D721Med (cell line): ENCODE results near the gene H3-3A.

Experiments used
- DNase-seq: peaks from one replicate; pipeline ENCODE4 v3.0.0; 2011; ENCODE audit warnings: low spot score; ENCODE audit not compliant: insufficient read length
- FAIRE-seq: peaks from 2 replicates; lab custom pipeline; 2011; peaks lifted over from hg19 to GRCh38; lab: Jason Lieb, UNC
- TF ChIP-seq, protein P1 (sequence below): IDR thresholded peaks from 2 replicates; pipeline ENCODE4 v1.5.1; 2012; ENCODE audit warnings: mild to moderate bottlenecking, control low read depth; ENCODE audit not compliant: insufficient read depth; ENCODE audit errors: missing control alignments

Gene H3-3A

DNA sequence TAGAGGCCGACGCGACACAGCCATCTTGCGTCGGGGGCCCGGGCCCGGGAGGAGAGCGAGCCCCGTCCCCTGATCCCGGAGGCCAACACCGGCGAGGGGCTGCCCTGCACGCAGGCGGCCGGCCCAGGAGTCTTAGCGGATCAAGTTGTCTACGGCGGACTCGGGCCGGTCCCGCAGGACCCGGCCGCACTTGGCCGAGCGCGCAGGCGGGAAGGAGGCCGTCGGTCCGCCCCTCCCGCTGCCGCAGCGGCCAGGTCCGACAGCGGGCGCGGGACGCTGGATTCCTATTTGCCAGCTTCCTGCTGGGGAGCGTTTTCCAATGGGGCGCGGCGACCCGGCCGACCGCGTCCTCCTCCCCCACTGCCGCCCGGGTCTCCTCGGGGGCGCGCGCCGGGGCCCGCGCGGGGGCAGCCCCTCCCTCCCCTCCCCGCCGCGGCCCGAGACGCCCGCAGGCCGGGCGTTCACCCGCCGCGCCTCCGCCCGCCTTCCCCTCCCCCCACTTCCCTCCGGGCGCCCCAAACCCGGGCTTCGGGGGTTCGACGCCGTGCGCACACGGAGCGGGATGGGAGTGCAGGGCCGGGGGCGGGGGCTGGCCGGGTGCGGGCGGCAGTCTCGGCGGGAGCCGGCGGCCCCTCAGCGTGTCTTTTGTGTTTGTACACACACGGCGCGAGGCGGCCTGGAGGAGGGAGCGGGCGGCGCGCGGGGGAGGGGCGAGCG is 517 bp upstream of the H3-3A start:
- TF ChIP-seq, protein P1, sequence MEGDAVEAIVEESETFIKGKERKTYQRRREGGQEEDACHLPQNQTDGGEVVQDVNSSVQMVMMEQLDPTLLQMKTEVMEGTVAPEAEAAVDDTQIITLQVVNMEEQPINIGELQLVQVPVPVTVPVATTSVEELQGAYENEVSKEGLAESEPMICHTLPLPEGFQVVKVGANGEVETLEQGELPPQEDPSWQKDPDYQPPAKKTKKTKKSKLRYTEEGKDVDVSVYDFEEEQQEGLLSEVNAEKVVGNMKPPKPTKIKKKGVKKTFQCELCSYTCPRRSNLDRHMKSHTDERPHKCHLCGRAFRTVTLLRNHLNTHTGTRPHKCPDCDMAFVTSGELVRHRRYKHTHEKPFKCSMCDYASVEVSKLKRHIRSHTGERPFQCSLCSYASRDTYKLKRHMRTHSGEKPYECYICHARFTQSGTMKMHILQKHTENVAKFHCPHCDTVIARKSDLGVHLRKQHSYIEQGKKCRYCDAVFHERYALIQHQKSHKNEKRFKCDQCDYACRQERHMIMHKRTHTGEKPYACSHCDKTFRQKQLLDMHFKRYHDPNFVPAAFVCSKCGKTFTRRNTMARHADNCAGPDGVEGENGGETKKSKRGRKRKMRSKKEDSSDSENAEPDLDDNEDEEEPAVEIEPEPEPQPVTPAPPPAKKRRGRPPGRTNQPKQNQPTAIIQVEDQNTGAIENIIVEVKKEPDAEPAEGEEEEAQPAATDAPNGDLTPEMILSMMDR, result no peak
- FAIRE-seq (no peak), DNase-seq (no peak)

DNA sequence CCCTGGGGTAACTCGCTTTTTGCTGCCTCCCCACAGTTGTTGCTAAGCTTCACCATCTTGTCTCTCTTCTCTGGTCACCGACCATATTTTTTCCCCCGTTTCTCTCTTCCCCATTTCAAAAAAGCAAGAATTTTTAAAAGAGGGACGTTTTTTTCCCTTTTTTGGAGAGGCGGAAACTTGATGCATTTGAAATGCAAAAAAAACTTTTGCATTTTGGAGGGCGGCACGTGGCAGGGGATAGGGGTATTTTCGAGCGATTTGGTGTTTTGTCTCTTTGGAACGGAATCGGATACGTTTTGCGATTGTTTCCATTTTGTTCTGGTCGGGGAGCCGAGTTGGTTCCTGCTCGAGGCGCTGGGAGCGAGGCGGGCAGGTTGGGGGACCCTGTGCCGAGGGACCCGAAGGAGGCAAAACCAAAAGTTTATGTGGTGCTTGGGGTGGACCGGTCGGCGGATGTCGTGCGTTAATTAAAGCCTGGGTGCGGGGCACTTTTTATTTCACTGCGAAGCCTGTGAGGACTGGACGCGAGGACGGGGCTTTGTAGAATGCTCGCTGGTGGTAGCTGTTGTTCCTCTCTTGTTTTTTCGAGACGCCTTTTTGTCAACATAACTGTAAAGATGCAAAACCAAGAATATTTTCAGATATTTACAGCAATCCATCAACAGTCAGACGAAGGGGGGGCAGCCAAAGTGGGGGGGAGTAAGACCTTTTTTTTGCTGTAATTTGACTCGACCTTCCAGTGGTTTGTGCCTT is 884 bp downstream of the H3-3A start:
- FAIRE-seq (no peak), DNase-seq (no peak)
- TF ChIP-seq, protein P1, result no peak

DNA sequence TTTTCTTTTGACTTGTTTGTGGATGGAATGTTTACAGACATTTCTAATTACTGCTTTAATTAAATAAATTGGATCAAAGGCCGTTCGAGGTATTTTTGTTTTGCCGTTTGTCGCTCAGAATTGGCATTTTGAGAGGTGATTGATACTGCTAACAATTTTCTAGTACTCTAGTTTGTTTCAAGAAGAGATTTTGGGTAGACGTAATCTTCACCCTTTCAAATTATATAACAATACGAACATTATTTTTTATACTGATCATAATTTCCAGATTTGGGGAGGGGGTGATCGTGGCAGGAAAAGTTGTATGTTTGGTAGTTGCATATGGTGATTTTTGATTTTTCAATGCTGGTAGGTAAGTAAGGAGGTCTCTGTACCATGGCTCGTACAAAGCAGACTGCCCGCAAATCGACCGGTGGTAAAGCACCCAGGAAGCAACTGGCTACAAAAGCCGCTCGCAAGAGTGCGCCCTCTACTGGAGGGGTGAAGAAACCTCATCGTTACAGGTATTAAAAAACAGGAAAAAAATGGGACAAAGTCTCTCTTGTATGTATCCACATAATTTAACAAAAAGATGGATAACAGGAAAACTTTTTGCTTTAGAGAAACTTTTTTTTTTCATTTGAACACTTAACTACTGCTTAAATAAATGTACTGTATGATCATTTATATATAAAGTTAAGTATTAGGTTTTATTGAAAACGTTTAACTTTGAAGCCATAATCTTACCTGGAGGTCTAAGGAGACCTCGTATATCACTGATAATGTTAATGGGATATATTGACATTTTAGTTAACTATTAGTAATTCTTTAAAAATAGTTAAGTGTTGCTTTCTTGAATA is 1.7 kb downstream of the H3-3A start:
- no peak for DNase-seq
- no peak for FAIRE-seq

DNA sequence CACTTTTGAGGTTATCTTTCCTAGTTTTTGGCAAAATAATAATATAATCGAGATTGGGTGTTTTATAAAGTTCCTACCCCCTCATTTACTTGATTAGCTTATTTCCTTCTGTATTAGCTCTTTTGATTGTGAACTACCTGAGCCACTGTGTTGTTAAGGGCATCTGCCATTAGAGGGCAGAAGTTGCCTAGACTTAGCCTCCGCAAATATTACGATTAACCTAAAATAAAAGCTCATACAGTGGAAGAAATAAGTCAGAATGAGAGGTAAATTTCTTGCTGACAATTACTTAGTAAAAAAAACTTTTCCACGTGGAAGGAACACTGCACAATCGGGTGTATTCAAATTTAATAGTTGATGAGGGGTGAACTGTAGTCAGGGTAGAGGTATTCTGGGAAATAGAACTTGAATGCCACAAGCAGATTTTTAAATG is 2.3 kb downstream of the H3-3A start:
- DNase-seq (no peak), FAIRE-seq (peak; percentile 92)
- TF ChIP-seq, protein P1, result peak; percentile 98

More for the DNA sequence above, 1.7 kb downstream of the H3-3A start:
- TF ChIP-seq, protein P1, result peak; percentile 54

DNA sequence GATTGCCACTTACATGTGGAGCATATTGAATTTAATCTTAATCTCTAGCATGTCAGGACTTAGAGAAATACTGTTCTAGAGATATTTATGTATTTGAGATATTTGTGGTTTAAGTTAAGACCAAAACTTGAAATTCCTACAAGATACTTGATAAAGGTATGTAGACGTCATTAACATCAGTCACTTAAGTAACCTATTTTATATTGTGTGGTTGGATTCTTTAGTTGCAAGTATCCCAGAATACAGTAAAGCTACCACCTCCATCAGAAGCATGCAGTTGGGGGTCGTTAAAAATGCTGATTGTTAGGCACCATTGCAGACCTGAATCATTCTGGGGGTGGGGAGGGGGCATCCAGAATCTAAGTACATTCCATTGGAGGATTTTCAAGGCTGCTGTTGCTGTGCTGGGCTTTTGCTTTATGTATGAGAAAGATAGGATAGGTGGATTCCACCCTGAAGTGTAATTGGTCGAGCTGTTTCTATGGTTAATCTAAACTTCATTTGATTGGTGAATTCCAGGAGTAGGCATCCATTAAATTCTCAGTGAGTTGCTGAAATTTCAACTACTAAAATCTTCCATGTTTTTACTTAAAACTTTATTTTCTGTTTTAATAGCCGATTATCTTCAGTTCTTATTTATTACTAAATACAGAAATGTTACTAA is 4.0 kb downstream of the H3-3A start:
- peak; percentile 94 for FAIRE-seq
- DNase-seq, result no peak
- TF ChIP-seq, protein P1, result no peak

DNA sequence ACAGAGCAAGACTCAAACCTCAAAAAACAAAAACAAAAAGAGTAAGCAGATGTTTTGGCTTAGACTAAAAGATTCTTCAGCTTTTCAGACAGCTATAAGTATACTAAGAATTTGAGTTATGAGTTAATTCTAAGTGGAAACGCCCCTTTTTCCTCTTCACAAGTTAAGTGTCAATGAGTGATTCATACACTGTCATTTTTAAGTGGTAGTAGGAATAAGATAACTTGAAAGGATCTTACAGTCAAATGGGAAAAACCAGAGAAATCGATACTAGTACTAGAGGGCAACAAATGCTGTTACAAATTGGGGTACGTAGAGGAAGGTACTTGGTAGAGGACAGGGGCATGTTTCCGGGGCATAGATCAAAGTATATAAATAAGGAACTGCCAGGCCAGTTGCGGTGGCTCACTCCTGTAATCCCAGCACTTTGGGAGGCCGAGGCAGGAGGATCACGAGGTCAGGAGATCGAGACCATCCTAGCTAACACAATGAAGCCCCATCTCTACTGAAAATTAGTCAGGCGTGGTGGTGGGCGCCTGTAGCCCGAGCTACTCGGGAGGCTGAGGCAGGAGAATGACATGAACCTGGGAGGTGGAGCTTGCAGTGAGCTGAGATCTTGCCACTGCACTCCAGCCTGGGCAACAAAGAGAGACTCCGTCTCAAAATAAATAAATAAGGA is 7.4 kb downstream of the H3-3A start:
- DNase-seq (no peak), FAIRE-seq (no peak)
- TF ChIP-seq, protein P1, result no peak
